GM12801 (cell line): ENCODE data around the gene IGFL2.

ENCODE experiments used
- TF ChIP-seq, protein P1 (sequence below): IDR thresholded peaks from one replicate; pipeline ENCODE4 v1.5.1; 2011; ENCODE audit warnings: control low read depth; ENCODE audit not compliant: insufficient read length; ENCODE audit errors: extremely low read depth

Gene IGFL2

DNA sequence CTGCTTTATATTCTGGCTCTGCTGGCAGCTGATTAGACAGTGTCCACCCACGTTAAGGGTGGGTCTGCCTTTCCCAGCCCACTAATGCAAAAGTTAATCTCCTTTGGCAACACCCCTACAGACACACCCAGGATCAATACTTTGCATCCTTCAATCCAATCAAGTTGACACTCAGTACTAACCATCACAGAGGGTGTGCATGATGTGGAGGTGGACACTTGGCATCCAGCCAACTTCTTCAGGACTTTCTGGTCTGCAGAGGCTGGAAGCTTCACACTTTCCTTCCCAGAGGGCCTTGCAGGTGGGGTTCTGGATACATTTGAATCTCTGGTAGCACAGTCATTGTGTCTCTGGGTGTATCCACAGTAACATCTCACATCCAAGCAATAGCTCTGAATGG is 62.6 kb downstream of the IGFL2 start:
- TF ChIP-seq, protein P1, sequence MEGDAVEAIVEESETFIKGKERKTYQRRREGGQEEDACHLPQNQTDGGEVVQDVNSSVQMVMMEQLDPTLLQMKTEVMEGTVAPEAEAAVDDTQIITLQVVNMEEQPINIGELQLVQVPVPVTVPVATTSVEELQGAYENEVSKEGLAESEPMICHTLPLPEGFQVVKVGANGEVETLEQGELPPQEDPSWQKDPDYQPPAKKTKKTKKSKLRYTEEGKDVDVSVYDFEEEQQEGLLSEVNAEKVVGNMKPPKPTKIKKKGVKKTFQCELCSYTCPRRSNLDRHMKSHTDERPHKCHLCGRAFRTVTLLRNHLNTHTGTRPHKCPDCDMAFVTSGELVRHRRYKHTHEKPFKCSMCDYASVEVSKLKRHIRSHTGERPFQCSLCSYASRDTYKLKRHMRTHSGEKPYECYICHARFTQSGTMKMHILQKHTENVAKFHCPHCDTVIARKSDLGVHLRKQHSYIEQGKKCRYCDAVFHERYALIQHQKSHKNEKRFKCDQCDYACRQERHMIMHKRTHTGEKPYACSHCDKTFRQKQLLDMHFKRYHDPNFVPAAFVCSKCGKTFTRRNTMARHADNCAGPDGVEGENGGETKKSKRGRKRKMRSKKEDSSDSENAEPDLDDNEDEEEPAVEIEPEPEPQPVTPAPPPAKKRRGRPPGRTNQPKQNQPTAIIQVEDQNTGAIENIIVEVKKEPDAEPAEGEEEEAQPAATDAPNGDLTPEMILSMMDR: no peak
